K562 (cell line): Measurements from ENCODE around the gene ANTKMT. TPM values are rescaled to one million over a fixed set of nuclear protein-coding genes. Genes with fewer than 3 reads are reported as not detected.
A peak's percentile ranks its signal among the peaks of the same experiment; 100 is the strongest.

Experiments
- BRD4 ChIP-seq: fragments of 200-600 bp; sonication (generic); IDR thresholded peaks from 2 replicates; pipeline ENCODE4 v1.6.1; 2017; ENCODE audit warnings: inconsistent platforms
- CBX1 ChIP-seq: sonication (generic); IDR thresholded peaks from 2 replicates; pipeline ENCODE4 v1.6.1; 2016; ENCODE audit warnings: antibody characterized with exemption, low read depth, mild to moderate bottlenecking
- CBX3 ChIP-seq, 2 experiments: IDR thresholded peaks; 1 replicate in 1 of 2; 2 replicates in 1 of 2; pipeline ENCODE4 v1.6.1; 2012; ENCODE audit warnings: inconsistent platforms in 2 of 2, low read length in 2 of 2, borderline replicate concordance in 1 of 2, control low read depth in 1 of 2
- CSDE1 ChIP-seq, 2 experiments: fragments of 450-650 bp; IDR thresholded peaks; 2 replicates each; pipeline ENCODE4 v1.6.1; 2016; ENCODE audit warnings: mild to moderate bottlenecking in 1 of 2
- DIDO1 ChIP-seq: fragments of 450-650 bp; IDR thresholded peaks from 2 replicates; pipeline ENCODE4 v1.6.1; 2016; ENCODE audit warnings: low read depth, missing biosample characterization, missing genetic modification characterization
- FOSL1 ChIP-seq: fragments of 200-800 bp; sonication (Bioruptor generic); conservative IDR thresholded peaks from 2 replicates; pipeline ENCODE4 v1.6.1; 2016; ENCODE audit warnings: missing genetic modification characterization, missing compliant biosample characterization
- FOXP1 ChIP-seq: sonication (generic); formaldehyde crosslinking; IDR thresholded peaks from 2 replicates; pipeline ENCODE4 v1.8.0; 2022; ENCODE audit warnings: mild to moderate bottlenecking, missing genetic modification reagents
- ILF3 ChIP-seq: fragments of 450-650 bp; IDR thresholded peaks from 2 replicates; pipeline ENCODE4 v1.6.1; 2018; ENCODE audit warnings: antibody characterized with exemption, mild to moderate bottlenecking, moderate library complexity, borderline replicate concordance
- MYBL2 ChIP-seq, 2 experiments: fragments of 450-650 bp in 1 of 2; sonication (generic) in 1 of 2; formaldehyde crosslinking in 1 of 2; IDR thresholded peaks; 2 replicates each; pipeline versions ENCODE4 v1.6.1 to v1.8.1; 2017 to 2022; ENCODE audit warnings: borderline replicate concordance in 1 of 2, inconsistent platforms in 1 of 2, low read depth in 1 of 2, mild to moderate bottlenecking in 1 of 2, missing genetic modification reagents in 1 of 2, moderate library complexity in 1 of 2
- PHTF2 ChIP-seq: fragments of 250-450 bp; sonication (Bioruptor Pico); IDR thresholded peaks from 2 replicates; pipeline ENCODE4 v1.5.0; 2021; ENCODE audit warnings: mild to moderate bottlenecking
- POLR3G ChIP-seq: IDR thresholded peaks from 2 replicates; pipeline ENCODE4 v1.6.1; 2011; ENCODE audit not compliant: insufficient read length, insufficient replicate concordance; ENCODE audit errors: extremely low read depth
- RBM14 ChIP-seq: fragments of 200-400 bp; formaldehyde crosslinking; IDR thresholded peaks from 2 replicates; pipeline ENCODE4 v1.6.1; 2018; ENCODE audit warnings: low read depth, mild to moderate bottlenecking, low read length, moderate library complexity, borderline replicate concordance; ENCODE audit not compliant: insufficient read depth
- SIN3B ChIP-seq: fragments of 450-650 bp; IDR thresholded peaks from 2 replicates; pipeline ENCODE4 v1.6.1; 2017; ENCODE audit warnings: low read depth, mild to moderate bottlenecking, moderate library complexity
- SNIP1 ChIP-seq: fragments of 450-650 bp; IDR thresholded peaks from 2 replicates; pipeline ENCODE4 v1.7.1; 2017; ENCODE audit warnings: low read depth, mild to moderate bottlenecking
- SRSF9 ChIP-seq: fragments of 200-400 bp; formaldehyde crosslinking; IDR thresholded peaks from 2 replicates; pipeline ENCODE4 v1.6.1; 2017; ENCODE audit warnings: low read depth, low read length, borderline replicate concordance
- ZNF175 ChIP-seq: fragments of 200-800 bp; sonication (Bioruptor generic); IDR thresholded peaks from 2 replicates; pipeline ENCODE4 v1.6.1; 2016; ENCODE audit warnings: low read depth, mild to moderate bottlenecking, missing genetic modification characterization, missing compliant biosample characterization
- ZNF253 ChIP-seq: fragments of 250-450 bp; sonication (Bioruptor Pico); conservative IDR thresholded peaks from 2 replicates; pipeline ENCODE4 v1.6.1; 2021; ENCODE audit warnings: mild to moderate bottlenecking
- polyA plus RNA-seq, 8 experiments: library from polyadenylated mRNA; depleted of rRNA in 4 of 8; stranded (reverse) in 5 of 8; unstranded in 3 of 8; fragments of >200 nt; fragmentation: Nextera tagmentation in 2 of 8; fragmentation: Illumina TruSeq in 1 of 8; extraction: Ambion mirVana in 2 of 8; extraction: Trizol in 1 of 8; gene quantifications; 2 replicates each; pipeline versions ENCODE4 v1.2.1 to v1.2.3, GENCODE V29; 2011 to 2014; ENCODE audit warnings: inconsistent platforms in 1 of 8, missing spikeins in 1 of 8
- total RNA-seq, 7 experiments: library from RNA; depleted of rRNA in 6 of 7; stranded (reverse); fragments of >200 nt in 6 of 7; fragmentation: Illumina TruSeq in 2 of 7; extraction: Trizol in 2 of 7; gene quantifications; 2 replicates each; pipeline versions ENCODE4 v1.2.1 to v1.2.3, GENCODE V29; 2011 to 2021; ENCODE audit warnings: low replicate concordance in 1 of 7
- TF ChIP-seq, protein P1 (sequence below): fragments of 250-450 bp; sonication (Bioruptor Pico); IDR thresholded peaks from 2 replicates; pipeline ENCODE4 v1.5.1; 2021; ENCODE audit warnings: mild to moderate bottlenecking
- TF ChIP-seq, protein P2 (sequence below), 2 experiments: fragments of 250-450 bp in 1 of 2; fragments of 450-650 bp in 1 of 2; sonication (Bioruptor Pico) in 1 of 2; IDR thresholded peaks; 2 replicates each; pipeline versions ENCODE4 v1.6.1 to v1.8.0; 2016 to 2021; ENCODE audit warnings: mild to moderate bottlenecking in 2 of 2, moderate library complexity in 2 of 2, missing compliant biosample characterization in 1 of 2, missing genetic modification characterization in 1 of 2
- TF ChIP-seq, protein P3 (sequence below): sonication (generic); formaldehyde crosslinking; IDR thresholded peaks from 2 replicates; pipeline ENCODE4 v1.9.0; 2022; ENCODE audit warnings: mild to moderate bottlenecking, missing genetic modification reagents

Gene ANTKMT
- total and polyA plus RNA-seq, 9 of the 15 experiments (the other 6 are each of a cell fraction or from before 2014, with no cell fraction given), result 0.58 to 217 (median 19.1) TPM

DNA sequence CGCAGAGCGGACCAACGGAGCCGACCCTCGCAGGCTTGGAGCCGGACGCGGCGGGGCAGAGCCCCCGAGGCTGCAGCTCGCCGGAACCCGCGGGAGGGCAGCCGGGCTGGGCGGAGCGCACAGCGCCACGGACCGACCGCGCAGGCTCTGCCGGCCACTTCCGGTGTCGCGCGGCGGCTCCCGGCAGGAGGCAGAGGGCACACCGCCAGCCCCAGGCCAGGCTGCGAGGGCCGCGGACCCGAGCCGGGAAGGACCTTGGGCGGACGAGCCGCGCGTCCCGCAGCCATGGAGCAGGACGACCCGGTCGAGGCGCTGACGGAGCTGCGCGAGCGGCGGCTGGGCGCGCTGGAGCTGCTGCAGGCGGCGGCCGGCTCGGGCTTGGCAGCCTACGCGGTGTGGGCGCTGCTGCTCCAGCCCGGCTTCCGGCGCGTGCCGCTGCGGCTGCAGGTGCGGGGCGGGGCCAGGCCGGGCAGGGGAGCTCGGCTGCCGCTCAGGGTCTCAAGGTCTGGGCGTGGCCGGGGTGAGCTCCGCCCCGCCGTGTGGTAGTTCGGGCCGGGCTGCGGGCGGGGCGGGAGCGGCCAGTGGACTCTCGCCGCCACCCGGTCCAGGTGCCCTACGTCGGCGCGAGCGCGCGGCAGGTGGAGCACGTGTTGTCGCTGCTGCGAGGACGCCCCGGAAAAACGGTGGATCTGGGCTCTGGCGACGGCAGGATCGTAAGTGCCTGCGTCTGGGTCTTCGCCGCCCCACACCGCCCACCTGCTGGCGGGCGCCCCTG, at the start of gene ANTKMT (continued):
- TF ChIP-seq CBX1 (peak; percentile 16; the same call in 1 of the 2 replicates), FOXP1 (CRISPR knock-in tag) (peak; percentile 41; the same call in 1 of the 2 replicates), BRD4 (no peak), PHTF2 (CRISPR knock-in tag) (no peak), DIDO1 (tag) (peak; percentile 64; the same call in 1 of the 2 replicates), SIN3B (peak; percentile 99), ILF3 (no peak; the same call in 1 of the 2 replicates), MYBL2 (IDR thresholded peaks at IDR 0.05; ENCODE audit: low read depth) (no peak), MYBL2 (CRISPR knock-in tag; IDR thresholded peaks at IDR 0.05; ENCODE audit: borderline replicate concordance) (no peak), CBX3 (IDR thresholded peaks at IDR 0.05; ENCODE audit: borderline replicate concordance in 1 of 2, low read length in 2 of 2) (peak in 1 of 2 experiments; percentile 60; a peak in 1 of 3 replicates), FOSL1 (tag) (peak; percentile 38; the same call in 1 of the 2 replicates), ZNF253 (CRISPR knock-in tag) (no peak), ZNF175 (CRISPR knock-in tag) (no peak), POLR3G (no peak), RBM14 (no peak), SRSF9 (no peak), SNIP1 (no peak), CSDE1 (IDR thresholded peaks at IDR 0.05) (no peak)
- TF ChIP-seq, protein P1, sequence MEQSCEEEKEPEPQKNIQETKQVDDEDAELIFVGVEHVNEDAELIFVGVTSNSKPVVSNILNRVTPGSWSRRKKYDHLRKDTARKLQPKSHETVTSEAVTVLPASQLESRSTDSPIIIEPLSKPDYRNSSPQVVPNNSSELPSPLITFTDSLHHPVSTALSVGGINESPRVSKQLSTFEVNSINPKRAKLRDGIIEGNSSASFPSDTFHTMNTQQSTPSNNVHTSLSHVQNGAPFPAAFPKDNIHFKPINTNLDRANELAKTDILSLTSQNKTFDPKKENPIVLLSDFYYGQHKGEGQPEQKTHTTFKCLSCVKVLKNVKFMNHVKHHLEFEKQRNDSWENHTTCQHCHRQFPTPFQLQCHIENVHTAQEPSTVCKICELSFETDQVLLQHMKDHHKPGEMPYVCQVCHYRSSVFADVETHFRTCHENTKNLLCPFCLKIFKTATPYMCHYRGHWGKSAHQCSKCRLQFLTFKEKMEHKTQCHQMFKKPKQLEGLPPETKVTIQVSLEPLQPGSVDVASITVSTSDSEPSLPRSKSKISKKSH (CRISPR knock-in tag), result no peak
- TF ChIP-seq, protein P2, sequence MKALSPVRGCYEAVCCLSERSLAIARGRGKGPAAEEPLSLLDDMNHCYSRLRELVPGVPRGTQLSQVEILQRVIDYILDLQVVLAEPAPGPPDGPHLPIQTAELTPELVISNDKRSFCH (CRISPR knock-in tag; IDR thresholded peaks at IDR 0.05), result no peak
- TF ChIP-seq, protein P2 (tag; IDR thresholded peaks at IDR 0.05), result peak; percentile 58
- TF ChIP-seq, protein P3, sequence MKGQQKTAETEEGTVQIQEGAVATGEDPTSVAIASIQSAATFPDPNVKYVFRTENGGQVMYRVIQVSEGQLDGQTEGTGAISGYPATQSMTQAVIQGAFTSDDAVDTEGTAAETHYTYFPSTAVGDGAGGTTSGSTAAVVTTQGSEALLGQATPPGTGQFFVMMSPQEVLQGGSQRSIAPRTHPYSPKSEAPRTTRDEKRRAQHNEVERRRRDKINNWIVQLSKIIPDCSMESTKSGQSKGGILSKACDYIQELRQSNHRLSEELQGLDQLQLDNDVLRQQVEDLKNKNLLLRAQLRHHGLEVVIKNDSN (CRISPR knock-in tag), result no peak; the same call in 1 of the 2 replicates
